Renal cortical epithelial cell (primary cell): ENCODE measurements around the gene AIPL1. TPM values are rescaled to one million over a fixed set of nuclear protein-coding genes. Genes with fewer than 3 reads are reported as not detected.

Experiments used
- DNase-seq: peaks from one replicate; pipeline ENCODE4 v3.0.0-alpha.2; 2011; ENCODE audit warnings: low read depth
- total RNA-seq: library from RNA; depleted of rRNA; stranded (reverse); fragments of >200 nt; gene quantifications from 2 replicates; pipeline ENCODE4 v1.2.3, GENCODE V29; 2014

The AIPL1 gene
- total RNA-seq, 1 donor from 2014 or later, result not detected

DNA sequence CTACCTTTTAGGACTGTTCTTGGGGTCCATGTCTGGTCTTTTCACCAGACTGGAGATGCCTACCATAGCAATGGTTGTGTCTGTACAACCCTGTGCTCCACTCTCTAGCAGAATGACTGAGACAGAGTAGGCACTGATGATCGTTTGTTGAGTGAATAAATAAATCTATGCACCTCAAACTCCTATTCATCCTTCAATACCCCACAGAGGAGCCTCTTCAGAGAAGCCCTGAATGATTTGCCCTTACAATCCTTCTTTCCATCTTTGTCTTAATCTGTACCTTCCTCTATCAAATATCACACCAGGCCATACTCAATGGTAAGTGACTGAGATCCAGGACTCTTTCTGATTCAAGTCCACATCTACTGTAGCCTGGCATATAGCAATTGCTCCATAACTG lies 32.6 kb upstream of the AIPL1 start:
- DNase-seq, result no peak

DNA sequence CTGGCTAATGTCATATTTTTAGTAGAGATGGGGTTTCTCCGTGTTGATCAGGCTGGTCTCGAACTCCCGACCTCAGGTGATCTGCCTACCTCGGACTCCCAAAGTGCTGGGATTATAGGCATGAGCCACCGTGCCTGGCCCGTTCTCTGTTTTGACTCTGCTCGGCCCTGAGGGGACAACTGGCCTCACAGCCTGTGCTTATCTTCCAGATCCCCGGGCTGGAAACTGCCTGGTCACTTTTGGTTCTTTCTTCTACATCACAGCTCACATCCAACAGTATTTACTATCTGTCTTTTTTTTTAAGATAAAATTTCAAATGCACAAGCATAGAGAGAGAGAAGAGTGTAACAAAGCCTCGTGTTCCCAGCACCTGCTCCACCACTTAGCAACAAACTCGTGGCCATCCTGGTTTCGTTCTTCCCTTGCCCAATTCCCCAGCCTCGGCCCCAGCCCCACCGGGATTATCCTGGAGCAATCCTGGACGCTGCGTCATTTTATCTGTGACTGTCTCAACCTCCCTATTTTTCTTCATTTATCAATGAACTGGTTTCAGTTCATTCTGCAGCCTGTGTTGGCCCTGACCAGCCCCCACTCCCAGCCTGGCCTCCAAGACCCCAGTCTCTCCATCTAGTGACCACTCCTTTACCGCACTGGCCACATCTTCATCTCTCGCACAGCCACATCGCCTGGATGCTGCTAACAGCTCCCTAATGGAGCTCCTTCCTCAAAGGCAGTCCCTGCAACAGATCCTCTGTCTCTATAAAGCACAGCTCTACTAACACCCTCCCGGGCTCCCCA lies 30.5 kb upstream of the AIPL1 start:
- DNase-seq, result no peak

GRCh38 chr17:6464446-6465041 lies 29.6 kb upstream of the AIPL1 start:
- no peak for DNase-seq

DNA sequence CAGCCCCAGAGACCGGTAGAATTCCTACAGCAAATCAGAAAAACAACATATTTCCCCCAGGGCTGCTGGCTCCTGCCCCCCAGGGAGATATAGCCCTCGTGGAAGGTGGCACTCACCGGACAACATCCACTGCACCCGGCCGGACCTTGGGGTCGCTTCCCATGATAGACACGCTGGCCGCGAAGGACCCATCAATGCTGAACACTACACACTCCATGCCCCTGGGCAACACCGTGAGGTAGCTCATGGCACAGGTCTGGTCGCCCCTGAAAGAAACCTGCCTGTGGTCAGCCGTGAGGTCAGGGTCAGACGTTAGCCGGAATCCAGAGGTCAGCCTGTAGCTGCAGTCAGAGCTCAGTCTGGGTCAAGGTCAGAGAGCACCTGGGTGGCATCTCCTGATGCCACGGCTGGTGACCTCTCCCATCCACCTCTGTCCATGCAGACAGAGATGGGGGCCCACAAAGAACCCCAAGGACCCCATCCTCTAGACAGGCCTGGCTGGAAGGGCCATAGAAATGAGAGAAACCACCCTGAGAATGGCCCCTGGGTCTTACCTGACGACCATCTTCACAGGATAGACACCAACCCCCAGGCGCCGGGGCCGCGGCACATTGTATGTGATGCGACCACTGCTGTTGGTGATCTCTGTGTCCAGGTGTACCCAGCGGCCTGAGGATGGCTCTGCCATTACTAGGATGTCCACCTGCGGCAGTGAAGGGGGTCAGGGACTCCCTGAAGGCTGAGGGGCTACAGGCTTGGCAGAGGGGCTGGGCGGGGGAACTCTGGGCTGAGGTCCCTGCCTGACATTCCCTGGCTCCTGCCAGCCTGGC lies 28.9 kb upstream of the AIPL1 start:
- no peak for DNase-seq

GRCh38 chr17:6462692-6463091 lies 27.8 kb upstream of the AIPL1 start:
- DNase-seq, result no peak

- no peak for DNase-seq
Observed at GRCh38 chr17:6461792-6462524, 27.0 kb upstream of the AIPL1 start.

GRCh38 chr17:6461246-6461645 lies 26.3 kb upstream of the AIPL1 start:
- DNase-seq, result no peak

DNA sequence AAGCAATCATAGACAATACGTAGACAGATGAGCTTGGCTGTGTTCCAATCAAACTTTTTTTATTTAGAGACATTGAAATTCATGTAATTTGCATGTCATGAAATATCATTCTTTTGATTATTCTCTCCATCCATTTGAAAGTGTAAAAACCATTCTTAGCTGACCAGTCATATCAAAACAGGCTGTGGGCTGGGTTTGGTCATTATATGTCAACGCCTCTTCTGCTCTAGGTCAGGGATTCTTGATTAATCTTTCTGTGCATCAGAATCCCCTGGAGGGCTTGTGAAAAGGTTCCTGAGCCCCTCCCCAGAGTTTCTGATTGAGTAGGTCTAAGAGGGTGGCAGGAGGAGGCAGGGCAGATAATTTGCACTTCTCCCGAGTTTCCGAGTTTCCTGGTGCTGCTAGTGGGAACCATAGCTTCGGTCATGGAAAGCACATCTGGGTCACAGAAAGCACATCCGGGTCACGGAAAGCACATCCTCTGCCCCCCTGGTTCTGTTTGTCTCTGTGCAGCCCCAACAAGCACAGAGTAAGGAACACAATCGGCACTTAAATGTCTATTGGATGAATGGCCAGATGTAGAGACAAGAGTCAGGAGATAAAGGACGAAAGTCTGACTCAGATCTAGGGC lies 25.7 kb upstream of the AIPL1 start:
- DNase-seq, result no peak

GRCh38 chr17:6458460-6458950 lies 23.6 kb upstream of the AIPL1 start:
- DNase-seq, result no peak

GRCh38 chr17:6457688-6458459 lies 23.0 kb upstream of the AIPL1 start:
- peak; percentile 64 for DNase-seq

DNA sequence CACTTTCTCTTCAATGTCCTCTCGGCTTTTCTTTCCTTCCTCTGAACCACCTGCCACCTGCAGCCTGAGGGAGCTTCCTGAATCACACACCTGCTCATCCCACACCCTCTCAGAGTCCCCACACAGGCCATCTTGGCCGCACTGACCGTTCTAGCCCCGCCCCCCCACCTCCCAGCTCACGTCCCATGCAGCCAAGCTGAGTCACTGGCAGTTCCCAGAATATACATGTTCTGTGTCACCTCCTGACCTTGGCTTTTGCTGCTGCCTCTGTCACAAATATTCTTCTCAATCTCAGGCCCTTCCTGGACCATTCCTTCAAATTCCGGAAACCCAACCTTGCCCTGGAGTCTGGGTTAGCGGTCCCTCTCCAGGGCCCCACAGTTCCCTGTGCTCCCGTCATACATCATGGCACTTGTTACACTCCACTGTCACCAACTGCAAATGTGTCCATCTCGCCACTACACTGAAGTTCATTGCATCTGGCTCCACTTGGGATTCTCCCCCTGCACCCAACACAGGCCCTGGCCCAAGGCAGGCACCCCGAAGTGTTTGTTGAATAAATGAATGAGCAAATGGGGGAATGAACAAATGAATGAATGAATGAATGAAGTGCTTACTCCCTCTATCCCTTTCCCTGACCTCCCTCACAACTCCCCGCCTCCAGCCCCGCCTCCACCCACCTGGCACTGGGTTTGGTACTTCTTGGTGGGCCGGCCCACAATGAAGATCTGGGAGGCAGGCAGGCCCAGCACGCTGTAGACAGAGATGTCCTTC lies 22.2 kb upstream of the AIPL1 start:
- DNase-seq, result peak; percentile 78

DNA sequence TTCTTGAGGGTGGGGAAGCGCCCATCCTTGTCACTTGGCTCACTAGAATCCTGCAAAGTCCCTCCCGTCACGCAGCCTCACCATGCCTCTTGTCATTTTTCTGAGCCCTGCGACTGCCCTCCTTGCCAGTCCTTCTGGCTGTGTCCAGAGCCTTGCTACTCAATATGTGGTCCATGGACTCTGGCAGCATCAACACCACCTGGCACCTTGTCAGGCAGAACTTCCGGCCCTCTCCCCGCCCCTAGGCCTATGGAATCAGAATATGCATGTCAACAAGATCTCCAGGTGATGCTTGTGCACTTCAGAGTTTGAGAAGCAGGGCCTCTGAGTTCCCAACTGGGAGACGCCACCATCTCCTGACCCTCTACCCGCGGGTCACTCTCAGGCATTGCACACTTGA lies 21.4 kb upstream of the AIPL1 start:
- DNase-seq, result no peak

- no peak for DNase-seq
Observed at GRCh38 chr17:6455321-6455705, 20.4 kb upstream of the AIPL1 start.

GRCh38 chr17:6454495-6455320 lies 19.8 kb upstream of the AIPL1 start:
- DNase-seq, result no peak

DNA sequence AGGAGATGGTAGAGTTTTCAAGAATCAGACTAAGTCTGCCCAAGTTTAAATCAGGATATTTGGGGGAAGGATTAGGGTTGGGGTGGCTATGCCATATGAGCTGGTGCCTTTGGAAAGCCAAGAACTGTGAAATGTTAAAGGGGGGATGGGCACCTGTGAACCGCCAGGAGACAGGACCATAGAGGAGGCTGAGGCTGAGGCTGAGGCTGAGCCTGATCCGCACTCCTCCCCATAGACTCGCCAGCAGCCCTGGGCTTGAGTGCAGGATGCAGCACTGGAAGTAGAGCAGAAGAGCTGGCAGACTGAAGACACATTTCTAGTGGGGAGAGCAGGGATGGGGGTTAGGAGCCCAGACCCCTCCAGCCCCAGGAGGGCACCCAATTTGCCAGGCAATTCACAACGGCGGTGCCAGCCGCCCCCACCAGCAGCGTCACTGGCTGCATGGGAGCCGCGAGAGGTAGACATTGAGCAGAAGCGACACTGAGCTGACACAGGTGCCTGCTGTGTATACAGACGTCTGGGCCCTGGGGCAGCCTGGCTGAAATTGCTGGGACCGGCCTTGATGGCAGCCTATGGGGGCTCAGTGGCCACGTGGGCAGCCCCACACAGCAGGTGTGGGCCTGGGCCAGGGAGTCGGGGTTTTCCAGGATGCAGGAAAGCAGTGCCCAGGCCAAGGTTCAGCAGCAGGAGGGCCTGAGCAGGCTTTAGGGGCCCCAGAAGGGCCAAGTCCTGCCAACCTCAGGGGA lies 18.5 kb upstream of the AIPL1 start:
- DNase-seq, result no peak

- no peak for DNase-seq
Observed at GRCh38 chr17:6452471-6453266, 17.7 kb upstream of the AIPL1 start.
